Measurements from ENCODE around the gene GLTP.
A peak's percentile ranks its signal among the peaks of the same experiment; 100 is the strongest.
"Not testable (repeated sequence)": the region's sequence is repeated elsewhere in the genome, so short reads cannot be mapped to it uniquely, and the experiment has no call there.

The GLTP gene

DNA sequence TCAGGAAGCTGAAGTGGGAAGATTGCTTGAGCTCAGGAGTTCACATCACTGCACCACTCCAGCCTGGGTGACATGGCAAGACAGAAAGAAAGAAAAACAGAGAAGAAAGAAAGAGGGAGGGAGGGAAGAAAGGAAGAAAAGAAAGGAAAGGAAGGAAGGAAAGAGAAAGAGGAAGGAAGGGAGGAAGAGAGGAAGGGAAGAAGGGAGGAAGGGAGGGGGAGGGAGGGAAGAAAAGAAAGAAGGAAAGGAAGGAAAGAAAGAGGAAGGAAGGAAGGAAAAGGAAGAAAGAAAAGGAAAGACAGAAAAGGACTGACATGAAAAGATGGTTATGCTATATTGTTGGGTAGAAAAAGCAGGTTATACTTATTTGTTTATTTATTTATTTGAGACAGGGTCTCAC is 3.9 kb downstream of the GLTP start:
- no peak for DNase-seq

DNA sequence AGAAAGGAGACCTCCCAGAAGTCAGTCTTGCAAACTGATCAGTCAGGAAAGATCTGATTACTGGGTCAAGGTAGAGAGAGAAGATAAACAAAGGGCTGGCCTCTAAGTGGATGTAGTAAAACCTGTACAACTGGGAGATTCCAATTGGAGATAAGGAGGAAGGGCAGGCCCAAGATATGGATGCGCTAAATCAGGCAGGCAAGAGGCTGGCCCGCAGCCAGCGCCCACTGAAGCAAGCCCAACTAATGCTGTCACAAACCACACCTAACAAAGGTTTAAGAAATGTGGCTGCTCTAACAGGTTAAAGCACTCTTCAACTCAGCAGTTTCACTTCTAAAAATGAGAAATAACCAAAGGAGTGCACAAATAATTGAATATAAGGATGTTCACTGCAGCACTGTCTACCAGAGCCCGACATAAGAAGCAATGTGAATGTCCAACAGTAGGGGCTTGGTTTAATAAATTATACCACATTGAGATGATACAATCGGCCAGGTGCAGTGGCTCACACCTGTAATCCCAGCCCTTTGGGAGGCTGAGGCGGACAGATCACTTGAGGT is 4.7 kb downstream of the GLTP start:
- no peak for DNase-seq

DNA sequence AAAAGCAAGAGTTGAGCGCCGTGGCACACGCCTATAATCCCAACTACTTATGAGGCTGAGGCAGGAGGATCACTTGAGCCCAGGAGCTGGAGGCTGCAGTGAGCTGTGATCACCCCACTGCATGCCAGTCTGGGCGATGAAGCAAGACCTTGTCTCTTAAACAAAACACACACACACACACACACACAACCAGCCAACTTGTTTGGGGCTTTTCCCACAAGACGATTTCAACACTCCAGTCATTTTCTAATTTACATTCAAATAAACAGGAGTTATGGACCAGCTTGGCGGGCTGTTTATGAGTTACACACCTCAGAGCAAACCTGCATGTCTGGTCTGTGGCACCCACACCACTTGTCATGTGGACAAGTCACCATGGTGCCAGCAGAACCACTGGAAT is 6.7 kb downstream of the GLTP start:
- peak; percentile 28 for DNase-seq

DNA sequence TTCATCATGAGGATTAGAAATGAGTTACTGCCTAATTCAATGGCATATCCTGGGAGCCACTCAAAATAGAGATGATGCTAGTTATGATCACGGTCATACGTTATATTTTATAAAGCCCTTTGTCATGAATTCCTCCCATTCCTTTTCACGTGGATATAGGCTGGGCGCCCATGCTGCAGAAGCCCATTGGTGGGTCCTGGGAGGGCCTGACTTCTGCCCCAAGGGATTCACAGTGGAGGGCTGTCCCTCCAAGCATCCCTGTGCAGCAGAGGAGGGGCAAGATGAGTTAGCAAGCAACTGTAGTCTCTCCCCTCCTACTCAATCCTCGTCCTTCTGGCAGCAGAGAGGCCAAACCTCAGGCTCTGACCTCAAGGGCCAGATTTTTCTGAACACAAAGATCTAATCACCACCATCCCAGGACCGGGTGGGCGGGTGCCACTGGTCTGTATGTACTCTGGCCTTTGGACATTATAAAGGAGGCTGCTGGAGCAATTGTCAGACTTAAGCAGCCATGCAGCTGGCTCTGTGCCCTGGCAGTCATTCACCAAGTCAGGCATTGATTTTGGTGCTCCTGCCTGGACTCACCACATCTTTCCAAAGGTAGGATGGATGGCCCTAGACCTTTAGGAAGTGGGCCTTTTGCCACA is 8.6 kb downstream of the GLTP start:
- DNase-seq, result no peak

- DNase-seq, result peak; percentile 39
These were observed 9.7 kb downstream of the GLTP start for GRCh38 chr12:109870648-109871047.

DNA sequence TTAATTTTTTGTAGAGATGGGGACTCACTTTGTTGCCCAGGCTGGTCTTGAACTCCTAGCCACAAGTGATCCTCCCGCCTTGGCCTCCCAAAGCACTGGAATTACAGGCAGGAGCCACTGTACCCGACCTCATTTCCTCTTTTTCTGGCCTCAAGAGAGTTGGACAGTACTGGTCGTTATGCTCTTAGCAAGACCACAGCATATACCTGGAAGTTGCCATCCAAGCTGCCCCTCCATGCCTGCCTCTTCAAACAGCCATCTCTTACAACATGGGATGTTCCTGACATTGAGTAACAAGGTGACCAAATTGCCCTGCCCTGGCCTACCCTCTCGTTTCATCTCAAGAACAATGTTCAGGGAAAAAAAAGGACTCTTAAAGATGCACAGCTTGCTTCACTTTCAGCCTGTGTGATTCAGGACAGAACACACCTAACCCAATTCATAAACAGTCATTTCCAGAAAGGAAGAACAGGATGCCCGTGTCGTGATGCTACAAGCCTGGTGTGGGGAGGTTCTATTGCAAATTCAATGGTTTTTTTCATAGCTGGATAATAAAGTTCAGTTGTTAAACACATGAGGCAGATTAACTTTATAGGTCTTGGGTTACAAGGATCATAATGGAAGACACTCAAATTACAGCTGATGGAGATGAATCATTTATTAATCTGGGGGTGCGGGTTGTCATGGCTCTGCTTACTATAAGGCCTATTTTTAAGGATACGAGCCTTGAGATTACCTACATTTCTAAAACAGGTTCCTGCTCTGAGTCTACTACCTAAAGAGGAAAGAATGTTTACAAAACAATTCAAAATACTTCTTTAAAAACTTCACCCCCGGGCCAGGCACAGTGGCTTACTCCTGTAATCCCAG is 11.9 kb downstream of the GLTP start:
- DNase-seq, result no peak

DNA sequence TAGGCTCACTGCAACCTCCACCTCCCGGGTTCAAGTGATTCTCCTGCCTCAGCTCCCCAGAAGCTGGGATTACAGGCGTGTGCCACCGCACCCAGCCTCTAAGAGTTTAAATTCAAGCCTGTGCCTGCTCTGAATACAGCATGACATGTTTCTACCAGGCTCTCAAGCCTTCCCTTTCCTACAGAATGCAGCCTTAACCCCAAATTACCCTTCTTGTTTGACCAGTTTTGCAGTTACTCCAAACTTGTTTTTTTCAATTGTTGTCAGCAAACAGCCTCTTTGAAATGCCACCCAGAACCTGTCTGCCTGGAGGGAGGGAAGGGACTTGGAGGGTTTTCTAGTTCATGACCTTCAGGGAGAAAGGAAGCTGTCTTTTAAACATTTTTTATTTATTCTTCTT is 15.4 kb downstream of the GLTP start:
- no peak for DNase-seq

- DNase-seq, result no peak
These were observed 16.3 kb downstream of the GLTP start for GRCh38 chr12:109863847-109864712.

DNA sequence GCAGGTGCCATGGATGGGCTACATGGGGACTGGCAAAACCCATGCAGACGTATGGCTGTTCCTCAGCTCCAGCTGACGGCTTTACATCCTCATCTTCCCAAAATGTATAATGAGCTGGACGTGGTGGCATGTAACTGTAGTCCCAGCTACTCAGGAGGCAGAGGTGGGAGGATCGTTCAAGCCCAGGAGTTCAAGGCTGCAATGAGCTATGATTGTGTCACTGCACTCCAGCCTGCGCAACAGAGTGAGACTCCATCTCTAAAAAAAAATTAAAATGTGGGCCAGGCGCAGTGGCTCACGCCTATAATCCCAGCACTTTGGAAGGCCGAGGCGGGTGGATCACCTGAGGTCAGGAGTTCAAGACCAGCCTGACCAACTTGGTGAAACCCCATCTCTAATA is 17.9 kb downstream of the GLTP start:
- DNase-seq, result not testable (repeated sequence)

- no peak for DNase-seq
These were observed 18.5 kb downstream of the GLTP start for GRCh38 chr12:109861689-109862314.

DNA sequence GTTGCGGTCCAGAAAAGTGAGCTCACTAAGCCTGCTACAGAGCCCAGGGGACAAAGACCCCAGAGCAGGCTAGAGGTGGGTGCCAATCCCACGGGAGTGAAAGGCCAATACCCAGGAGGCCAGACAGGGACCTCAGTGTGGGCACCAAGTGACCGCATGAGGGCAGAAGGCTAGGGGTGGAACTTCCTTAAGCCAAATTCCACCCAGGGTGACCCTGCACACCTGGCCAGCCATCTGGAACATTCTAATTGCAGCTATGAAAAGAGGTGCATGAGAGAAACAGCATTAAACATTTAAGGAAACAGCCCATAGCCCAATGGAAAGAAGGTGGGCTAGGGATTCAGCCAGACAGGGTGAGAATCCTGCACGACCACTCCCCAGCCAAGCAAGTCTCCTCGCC is 19.4 kb downstream of the GLTP start:
- DNase-seq, result no peak

DNA sequence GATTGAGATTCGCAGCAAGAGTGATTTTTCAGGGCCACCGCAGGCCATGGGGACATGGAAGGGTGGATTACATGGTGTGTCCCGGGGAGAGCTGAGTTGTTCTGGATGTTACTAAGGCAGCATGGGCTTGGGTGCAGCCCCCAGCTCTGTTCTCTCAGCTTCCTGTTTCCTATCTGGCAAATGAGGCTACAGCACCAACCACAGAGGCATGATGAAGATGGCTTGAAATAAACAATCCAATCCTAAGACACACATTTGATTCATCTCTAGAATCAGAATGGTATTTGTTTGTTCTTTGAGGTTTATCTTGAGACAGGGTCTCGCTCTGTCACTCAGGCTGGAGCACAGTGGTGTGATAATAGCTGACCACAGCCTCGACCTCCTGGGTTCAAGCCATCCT is 21.6 kb downstream of the GLTP start:
- DNase-seq, result no peak

- no peak for DNase-seq
These were observed 22.6 kb downstream of the GLTP start for GRCh38 chr12:109857715-109858114.

- no peak for DNase-seq
These were observed 25.0 kb downstream of the GLTP start for GRCh38 chr12:109855377-109855776.

DNA sequence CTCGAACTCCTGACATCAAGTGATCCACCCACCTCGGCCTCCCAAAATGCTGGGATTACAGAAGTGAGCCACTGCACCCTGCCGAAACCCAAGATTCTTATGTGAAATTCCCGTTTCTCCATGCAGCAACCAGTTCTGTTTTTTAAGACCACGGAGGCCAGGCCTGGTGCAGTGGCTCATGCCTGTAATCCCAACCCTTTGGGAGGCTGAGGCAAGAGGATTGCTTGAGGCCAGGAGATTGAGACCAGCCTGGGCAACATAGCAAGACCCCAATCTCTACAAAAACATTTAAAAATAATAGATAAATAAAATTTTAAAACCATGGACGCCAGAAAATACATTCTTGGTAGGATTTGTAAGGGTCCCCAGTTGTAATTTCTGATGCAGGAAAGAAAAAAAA is 29.8 kb downstream of the GLTP start:
- DNase-seq, result not testable (repeated sequence)

DNA sequence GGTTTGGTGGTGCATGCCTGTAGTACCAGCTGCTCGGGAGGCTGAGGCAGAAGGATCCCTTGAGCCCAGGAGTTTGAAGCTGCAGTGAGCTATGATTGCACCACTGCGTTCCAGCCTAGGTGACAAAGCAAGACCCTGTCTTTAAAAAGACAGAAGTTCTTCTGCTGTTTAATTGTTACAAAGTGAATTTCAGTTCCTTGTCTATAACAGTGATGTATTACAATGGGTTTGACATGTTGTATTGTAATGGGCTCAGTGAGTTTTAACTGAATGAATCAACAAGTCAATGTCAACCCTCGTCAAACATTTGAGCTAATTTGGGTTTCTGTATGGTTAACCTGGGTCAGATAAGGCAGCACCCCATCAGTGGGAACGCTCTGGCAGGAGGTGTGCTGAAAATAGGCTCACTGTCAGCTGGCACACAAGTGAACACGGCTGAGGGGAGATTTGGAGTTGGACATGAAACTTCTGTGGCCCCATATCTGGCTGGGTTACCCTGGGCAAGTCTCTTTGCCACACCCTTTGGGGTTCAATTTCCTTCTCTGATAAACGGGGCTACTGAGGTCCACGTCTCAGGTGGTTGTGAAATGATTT is 33.1 kb downstream of the GLTP start:
- DNase-seq, result peak; percentile 33

GRCh38 chr12:109845824-109846205 is 34.5 kb downstream of the GLTP start:
- no peak for DNase-seq

DNA sequence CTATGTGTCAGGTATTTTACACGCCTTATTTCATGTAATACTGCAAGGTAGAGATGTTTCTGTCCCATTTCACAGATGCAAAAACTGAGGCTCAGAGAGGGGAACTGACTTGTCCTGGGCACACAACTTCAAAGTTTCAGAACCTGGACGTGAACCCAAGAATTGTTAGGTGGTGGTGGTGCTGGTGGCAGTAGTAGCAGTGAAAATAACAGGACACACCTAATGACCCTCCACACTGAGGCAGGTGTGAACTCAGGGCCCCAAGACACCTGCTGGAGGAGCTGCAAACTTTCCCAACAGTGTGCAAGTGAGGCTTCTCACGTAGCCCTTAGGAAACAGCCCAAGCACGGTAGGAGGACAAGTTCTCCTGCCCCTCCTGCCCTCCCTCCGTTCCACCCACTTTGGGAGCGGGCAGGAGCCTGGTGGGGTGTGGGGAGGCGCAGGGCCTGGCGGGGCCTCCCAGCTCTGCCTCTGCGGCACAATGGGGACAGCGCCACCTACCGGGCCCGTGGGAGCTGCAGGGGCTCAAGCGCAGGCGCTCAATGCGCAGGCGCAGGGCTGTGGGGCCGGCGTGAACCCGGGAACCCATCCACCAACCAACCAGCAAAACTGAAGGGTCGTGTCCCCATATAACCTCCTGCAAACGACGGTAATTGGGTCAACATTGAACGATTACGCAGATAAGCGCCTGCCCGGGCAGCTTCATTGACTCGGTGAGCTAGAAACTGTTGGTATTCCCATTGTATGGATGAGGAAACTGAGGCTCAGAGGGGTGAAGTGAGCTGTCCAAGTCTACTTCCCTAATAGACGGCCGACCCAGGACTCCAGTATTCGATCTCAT is 35.1 kb downstream of the GLTP start:
- DNase-seq, result peak; percentile 92

- DNase-seq, result no peak
These were observed 36.2 kb downstream of the GLTP start for GRCh38 chr12:109844091-109844490.

GRCh38 chr12:109842021-109842420 is 38.3 kb downstream of the GLTP start:
- DNase-seq, result no peak

DNA sequence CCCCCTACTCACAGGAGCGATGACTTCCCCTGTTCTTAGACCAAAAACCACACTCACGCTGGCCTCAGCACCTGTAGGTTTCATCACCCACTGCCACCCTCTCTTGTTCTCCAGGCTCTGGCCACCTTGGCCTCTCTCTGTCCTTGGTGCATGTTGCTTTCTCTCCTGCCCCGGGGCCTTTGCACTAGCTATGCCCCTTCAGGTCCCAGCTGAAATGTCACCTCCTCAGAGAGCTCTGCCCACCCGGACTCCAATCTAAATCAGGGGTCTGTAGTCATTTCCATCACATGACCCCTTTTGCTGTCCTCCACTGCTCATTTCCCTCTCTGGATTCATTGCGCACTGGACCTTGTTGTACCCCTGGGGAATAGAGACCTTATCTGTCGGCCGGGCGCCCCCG is 39.0 kb downstream of the GLTP start:
- DNase-seq, result no peak

Measured in suppressor macrophage treated with lipopolysaccharide for 4 hours (primary cell).